Measurements from ENCODE around the gene ZNRF3.

DNA sequence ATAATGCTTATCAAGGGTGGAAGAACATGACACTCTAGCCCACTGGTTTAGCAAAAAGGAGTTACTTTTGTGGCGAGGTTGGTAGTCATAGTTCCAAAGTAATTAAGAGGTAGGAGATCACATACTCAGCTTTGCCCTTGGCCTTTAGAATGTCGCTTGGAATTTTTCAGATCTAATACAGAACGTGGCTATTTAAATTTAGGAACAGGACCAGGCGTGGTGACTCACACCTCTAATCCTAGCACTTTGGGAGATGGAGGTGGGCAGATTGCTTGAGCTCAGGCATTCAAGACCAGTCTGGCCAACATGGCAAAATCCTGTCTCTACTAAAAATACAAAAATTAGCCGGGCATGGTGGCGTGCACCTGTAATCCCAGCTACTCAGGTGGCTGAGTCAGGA lies 26.1 kb upstream of the ZNRF3 start:
- TF ChIP-seq, protein P1, sequence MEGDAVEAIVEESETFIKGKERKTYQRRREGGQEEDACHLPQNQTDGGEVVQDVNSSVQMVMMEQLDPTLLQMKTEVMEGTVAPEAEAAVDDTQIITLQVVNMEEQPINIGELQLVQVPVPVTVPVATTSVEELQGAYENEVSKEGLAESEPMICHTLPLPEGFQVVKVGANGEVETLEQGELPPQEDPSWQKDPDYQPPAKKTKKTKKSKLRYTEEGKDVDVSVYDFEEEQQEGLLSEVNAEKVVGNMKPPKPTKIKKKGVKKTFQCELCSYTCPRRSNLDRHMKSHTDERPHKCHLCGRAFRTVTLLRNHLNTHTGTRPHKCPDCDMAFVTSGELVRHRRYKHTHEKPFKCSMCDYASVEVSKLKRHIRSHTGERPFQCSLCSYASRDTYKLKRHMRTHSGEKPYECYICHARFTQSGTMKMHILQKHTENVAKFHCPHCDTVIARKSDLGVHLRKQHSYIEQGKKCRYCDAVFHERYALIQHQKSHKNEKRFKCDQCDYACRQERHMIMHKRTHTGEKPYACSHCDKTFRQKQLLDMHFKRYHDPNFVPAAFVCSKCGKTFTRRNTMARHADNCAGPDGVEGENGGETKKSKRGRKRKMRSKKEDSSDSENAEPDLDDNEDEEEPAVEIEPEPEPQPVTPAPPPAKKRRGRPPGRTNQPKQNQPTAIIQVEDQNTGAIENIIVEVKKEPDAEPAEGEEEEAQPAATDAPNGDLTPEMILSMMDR (IDR thresholded peaks at IDR 0.05): no peak
- TF ChIP-seq POLR2A (IDR thresholded peaks at IDR 0.05; ENCODE audit: low read depth) (no peak), EP300 (IDR thresholded peaks at IDR 0.05) (no peak)
